GM12878 (cell line): ENCODE measurements around the gene SPON2. TPM values are rescaled to one million over a fixed set of nuclear protein-coding genes. Genes with fewer than 3 reads are reported as not detected.
A peak's percentile ranks its signal among the peaks of the same experiment; 100 is the strongest.

Source experiments
- ASH2L ChIP-seq: fragments of 300-600, 200-600 bp; sonication (generic); IDR thresholded peaks from 2 replicates; pipeline ENCODE4 v1.6.1; 2017; ENCODE audit warnings: low read depth, mild to moderate bottlenecking, borderline replicate concordance
- BCL11A ChIP-seq: IDR thresholded peaks from 2 replicates; pipeline ENCODE4 v1.6.1; 2011; ENCODE audit warnings: low read depth, low read length
- CBX5 ChIP-seq: sonication (generic); IDR thresholded peaks from 2 replicates; pipeline ENCODE4 v1.6.1; 2016; ENCODE audit warnings: low read depth, moderate library complexity, mild to moderate bottlenecking, inconsistent platforms
- ESRRA ChIP-seq: IDR thresholded peaks from 2 replicates; pipeline ENCODE4 v1.6.1; 2012; ENCODE audit warnings: mild to moderate bottlenecking, low read length, improper control_type of control experiment
- JUND ChIP-seq: IDR thresholded peaks from 2 replicates; pipeline ENCODE4 v1.6.1; 2012; ENCODE audit warnings: low read depth, mild to moderate bottlenecking, low read length, improper control_type of control experiment, moderate library complexity
- MTA3 ChIP-seq: IDR thresholded peaks from 2 replicates; pipeline ENCODE4 v1.6.1; 2012; ENCODE audit warnings: low read length, inconsistent platforms, borderline replicate concordance
- NRF1 ChIP-seq: conservative IDR thresholded peaks from 2 replicates; pipeline ENCODE4 v1.6.1; 2011; ENCODE audit warnings: mild to moderate bottlenecking, low read depth, low read length, improper control_type of control experiment
- POLR2A ChIP-seq: IDR thresholded peaks from 2 replicates; pipeline ENCODE4 v1.6.1; 2011; ENCODE audit warnings: low read depth, mild to moderate bottlenecking, low read length
- RAD51 ChIP-seq: fragments of 450-650 bp; IDR thresholded peaks from 2 replicates; pipeline ENCODE4 v1.6.1; 2016; ENCODE audit warnings: moderate library complexity, mild to moderate bottlenecking, inconsistent platforms
- SIN3A ChIP-seq: IDR thresholded peaks from 2 replicates; pipeline ENCODE4 v1.6.1; 2012; ENCODE audit warnings: low read depth, low read length, improper control_type of control experiment
- SMAD5 ChIP-seq: IDR thresholded peaks from 2 replicates; pipeline ENCODE4 v1.6.1; 2016; ENCODE audit warnings: antibody characterized with exemption, low read depth
- SMARCA5 ChIP-seq: fragments of 450-650 bp; IDR thresholded peaks from 2 replicates; pipeline ENCODE4 v1.6.1; 2017; ENCODE audit warnings: mild to moderate bottlenecking
- TCF3 ChIP-seq: IDR thresholded peaks from 2 replicates; pipeline ENCODE4 v1.6.1; 2012; ENCODE audit warnings: low read depth, mild to moderate bottlenecking, low read length, borderline replicate concordance; ENCODE audit not compliant: insufficient read depth
- TCF7 ChIP-seq: IDR thresholded peaks from 2 replicates; pipeline ENCODE4 v1.6.1; 2014; ENCODE audit warnings: antibody characterized with exemption, borderline replicate concordance
- YBX1 ChIP-seq: fragments of 450-650 bp; IDR thresholded peaks from 2 replicates; pipeline ENCODE4 v1.6.1; 2016; ENCODE audit warnings: antibody characterized with exemption
- ZBED1 ChIP-seq: IDR thresholded peaks from 2 replicates; pipeline ENCODE4 v1.6.1; 2016; ENCODE audit warnings: borderline replicate concordance
- ZBTB40 ChIP-seq: fragments of 450-650 bp; IDR thresholded peaks from 2 replicates; pipeline ENCODE4 v1.6.1; 2016; ENCODE audit warnings: mild to moderate bottlenecking, moderate library complexity, borderline replicate concordance
- ZNF217 ChIP-seq: fragments of 450-650 bp; IDR thresholded peaks from 2 replicates; pipeline ENCODE4 v1.6.1; 2017; ENCODE audit warnings: antibody characterized with exemption, mild to moderate bottlenecking
- ZNF24 ChIP-seq: fragments of 450-650 bp; IDR thresholded peaks from 2 replicates; pipeline ENCODE4 v1.6.1; 2017; ENCODE audit warnings: antibody characterized with exemption, mild to moderate bottlenecking
- ZNF384 ChIP-seq: IDR thresholded peaks from 2 replicates; pipeline ENCODE4 v1.6.1; 2012; ENCODE audit warnings: low read depth, mild to moderate bottlenecking, low read length, improper control_type of control experiment, borderline replicate concordance
- ZNF592 ChIP-seq: fragments of 450-650 bp; IDR thresholded peaks from 2 replicates; pipeline ENCODE4 v1.6.1; 2017; ENCODE audit warnings: mild to moderate bottlenecking, moderate library complexity
- polyA plus RNA-seq, 11 experiments: library from polyadenylated mRNA; depleted of rRNA in 4 of 11; unstranded in 6 of 11; stranded (reverse) in 5 of 11; fragments of >200 nt; fragmentation: Nextera tagmentation in 4 of 11; fragmentation: Illumina TruSeq in 1 of 11; extraction: Ambion mirVana in 4 of 11; extraction: Trizol in 1 of 11; gene quantifications; 1 replicate in 1 of 11; 2 replicates in 10 of 11; pipeline versions ENCODE4 v1.2.1 to v1.2.3, GENCODE V29; 2011 to 2016; ENCODE audit warnings: inconsistent platforms in 2 of 11, missing spikeins in 2 of 11, low read depth in 1 of 11
- total RNA-seq, 4 experiments: library from RNA; depleted of rRNA in 3 of 4; stranded (reverse); fragments of >200 nt in 3 of 4; fragmentation: Illumina TruSeq in 1 of 4; extraction: Trizol in 1 of 4; gene quantifications; 2 replicates each; pipeline versions ENCODE4 v1.2.1 to v1.2.3, GENCODE V29; 2013 to 2021

The SPON2 gene
- total and polyA plus RNA-seq, 10 of the 15 experiments (the other 5 are each of a cell fraction or from before 2014, with no cell fraction given): 1.1 to 11.2 (median 7.3) TPM

- TF ChIP-seq ZNF384: peak; percentile 37; the same call in 1 of the 2 replicates
- no peak; the same call in 1 of the 2 replicates for TF ChIP-seq RAD51
- peak; percentile 94 for TF ChIP-seq TCF7
- no peak; the same call in 1 of the 2 replicates for TF ChIP-seq JUND
- TF ChIP-seq POLR2A: no peak
- TF ChIP-seq TCF3: peak; percentile 43; the same call in 1 of the 2 replicates
- TF ChIP-seq ESRRA: 0 out of 2 replicates have a peak, but pooled peaks have one; percentile 37
- TF ChIP-seq SMAD5: no peak
- TF ChIP-seq ZNF217: peak; percentile 86
- TF ChIP-seq CBX5: peak; percentile 62; the same call in 1 of the 2 replicates
- peak; percentile 18 for TF ChIP-seq MTA3
- TF ChIP-seq ASH2L: no peak
- TF ChIP-seq ZBED1: 0 out of 2 replicates have a peak, but pooled peaks have one; percentile 28
- peak; percentile 91 for TF ChIP-seq ZNF24
- TF ChIP-seq ZNF592: no peak
- TF ChIP-seq BCL11A: peak; percentile 99
- no peak for TF ChIP-seq SMARCA5
- no peak for TF ChIP-seq YBX1
- peak; percentile 30; the same call in 1 of the 2 replicates for TF ChIP-seq SIN3A
- TF ChIP-seq ZBTB40: no peak
- no peak for TF ChIP-seq NRF1
Observed at GRCh38 chr4:1218634-1219565, 46.5 kb upstream of the SPON2 start (continued).
